Loucy (cell line): ENCODE results near the gene GMPR2.

ENCODE experiments used
- H2AFZ ChIP-seq: fragments of 200-600 bp; sonication (generic); 2 replicates; pipeline ENCODE4 v1.6.0; 2016; ENCODE audit warnings: antibody characterized with exemption, mild to moderate bottlenecking, low read length, moderate library complexity
- H3F3A ChIP-seq: fragments of 200-600 bp; 2 replicates; pipeline ENCODE4 v1.6.0; 2016; ENCODE audit warnings: antibody characterized with exemption, low read depth, mild to moderate bottlenecking
- H3K27me3 ChIP-seq: fragments of 200-600 bp; sonication (generic); 2 replicates; pipeline ENCODE4 v1.6.1; 2014; ENCODE audit warnings: low read length, mild to moderate bottlenecking; ENCODE audit not compliant: insufficient read depth, poor library complexity, severe bottlenecking
- H3K36me3 ChIP-seq: fragments of 200-600 bp; sonication (generic); 2 replicates; pipeline ENCODE4 v1.6.1; 2016; ENCODE audit warnings: low read length; ENCODE audit not compliant: insufficient read depth
- H3K4me1 ChIP-seq: fragments of 200-600 bp; sonication (generic); 2 replicates; pipeline ENCODE4 v1.5.1; 2014; ENCODE audit warnings: low read length, mild to moderate bottlenecking; ENCODE audit not compliant: insufficient read depth, poor library complexity, severe bottlenecking
- H3K4me2 ChIP-seq: fragments of 200-600 bp; sonication (generic); 2 replicates; pipeline ENCODE4 v1.6.0; 2014; ENCODE audit warnings: antibody characterized with exemption, low read length, low read depth, mild to moderate bottlenecking; ENCODE audit not compliant: poor library complexity, severe bottlenecking
- H3K4me3 ChIP-seq: fragments of 200-600 bp; sonication (generic); 2 replicates; pipeline ENCODE4 v1.5.1; 2014; ENCODE audit warnings: low read length, mild to moderate bottlenecking, mixed read lengths; ENCODE audit not compliant: poor library complexity, severe bottlenecking
- H3K79me2 ChIP-seq: fragments of 200-600 bp; sonication (generic); 2 replicates; pipeline ENCODE4 v1.6.1; 2014; ENCODE audit warnings: low read length; ENCODE audit not compliant: insufficient read depth
- H3K9ac ChIP-seq: fragments of 200-600 bp; sonication (generic); 2 replicates; pipeline ENCODE4 v1.6.0; 2014; ENCODE audit warnings: mild to moderate bottlenecking, low read depth, low read length, moderate library complexity; ENCODE audit not compliant: poor library complexity, severe bottlenecking
- H3K9me2 ChIP-seq: fragments of 200-600 bp; sonication (generic); replicated peaks from 2 replicates; pipeline ENCODE4 v1.6.1; 2016; ENCODE audit warnings: low read depth, low read length, mixed read lengths
- H3K9me3 ChIP-seq: fragments of 200-600 bp; sonication (generic); 2 replicates; pipeline ENCODE4 v1.6.1; 2014; ENCODE audit warnings: mild to moderate bottlenecking, antibody characterized with exemption, low read length, low read depth; ENCODE audit not compliant: insufficient read depth
- H4K20me1 ChIP-seq: fragments of 200-600 bp; sonication (generic); 2 replicates; pipeline ENCODE4 v1.6.0; 2014; ENCODE audit warnings: antibody characterized with exemption, low read length, mild to moderate bottlenecking; ENCODE audit not compliant: insufficient read depth, poor library complexity, severe bottlenecking
- EZH2phosphoT487 ChIP-seq: fragments of 200-600 bp; IDR thresholded peaks from 2 replicates; pipeline ENCODE4 v1.6.1; 2018; ENCODE audit warnings: antibody characterized with exemption, mild to moderate bottlenecking, moderate library complexity, borderline replicate concordance
- TF ChIP-seq, protein P1 (sequence below): fragments of 200-600 bp; sonication (generic); conservative IDR thresholded peaks from 2 replicates; pipeline ENCODE4 v1.5.1; 2014; ENCODE audit warnings: mild to moderate bottlenecking, antibody characterized with exemption, low read length

GMPR2 gene

GRCh38 chr14:24277071-24277470 lies 44.3 kb downstream of the GMPR2 start:
- peaks cover 26% of the 10 kb centered on the region for H3K4me1 ChIP-seq
- H3K36me3 ChIP-seq, result no peaks in the 10 kb centered on the region
- H3K4me3 ChIP-seq, result no peak overlapping the region
- H3K79me2 ChIP-seq, result peaks cover 5% of the 10 kb centered on the region; the same call in 1 of the 2 replicates
- H3F3A ChIP-seq, result no peaks in the 10 kb centered on the region
- H3K27me3 ChIP-seq, result no peaks in the 10 kb centered on the region
- H3K9me3 ChIP-seq, result no peaks in the 10 kb centered on the region
- H4K20me1 ChIP-seq, result no peaks in the 10 kb centered on the region
- no peak overlapping the region for H3K4me2 ChIP-seq
- TF ChIP-seq, protein P1, sequence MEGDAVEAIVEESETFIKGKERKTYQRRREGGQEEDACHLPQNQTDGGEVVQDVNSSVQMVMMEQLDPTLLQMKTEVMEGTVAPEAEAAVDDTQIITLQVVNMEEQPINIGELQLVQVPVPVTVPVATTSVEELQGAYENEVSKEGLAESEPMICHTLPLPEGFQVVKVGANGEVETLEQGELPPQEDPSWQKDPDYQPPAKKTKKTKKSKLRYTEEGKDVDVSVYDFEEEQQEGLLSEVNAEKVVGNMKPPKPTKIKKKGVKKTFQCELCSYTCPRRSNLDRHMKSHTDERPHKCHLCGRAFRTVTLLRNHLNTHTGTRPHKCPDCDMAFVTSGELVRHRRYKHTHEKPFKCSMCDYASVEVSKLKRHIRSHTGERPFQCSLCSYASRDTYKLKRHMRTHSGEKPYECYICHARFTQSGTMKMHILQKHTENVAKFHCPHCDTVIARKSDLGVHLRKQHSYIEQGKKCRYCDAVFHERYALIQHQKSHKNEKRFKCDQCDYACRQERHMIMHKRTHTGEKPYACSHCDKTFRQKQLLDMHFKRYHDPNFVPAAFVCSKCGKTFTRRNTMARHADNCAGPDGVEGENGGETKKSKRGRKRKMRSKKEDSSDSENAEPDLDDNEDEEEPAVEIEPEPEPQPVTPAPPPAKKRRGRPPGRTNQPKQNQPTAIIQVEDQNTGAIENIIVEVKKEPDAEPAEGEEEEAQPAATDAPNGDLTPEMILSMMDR, result no peak
- no peak for TF ChIP-seq EZH2phosphoT487
- H2AFZ ChIP-seq, result no peak overlapping the region
- H3K9ac ChIP-seq, result no peak overlapping the region
- no peaks in the 10 kb centered on the region for H3K9me2 ChIP-seq

- Histone ChIP-seq H3K9me2 (no peaks in the 10 kb centered on the region), H4K20me1 (no peaks in the 10 kb centered on the region), H3K36me3 (no peaks in the 10 kb centered on the region), H3F3A (no peaks in the 10 kb centered on the region), H3K27me3 (no peaks in the 10 kb centered on the region), H3K9me3 (no peaks in the 10 kb centered on the region), H3K4me2 (peak overlapping the region; percentile 36), H3K4me1 (peaks cover 24% of the 10 kb centered on the region), H3K4me3 (no peak overlapping the region), H2AFZ (no peak overlapping the region), H3K9ac (no peak overlapping the region), H3K79me2 (no peaks in the 10 kb centered on the region)
- no peak for TF ChIP-seq EZH2phosphoT487
- TF ChIP-seq, protein P1, result no peak
Observed at GRCh38 chr14:24277606-24278321, 45.0 kb downstream of the GMPR2 start.

- Histone ChIP-seq H3K9ac (no peak overlapping the region), H3K27me3 (no peaks in the 10 kb centered on the region), H3K4me2 (peak overlapping the region; percentile 36), H3K9me2 (no peaks in the 10 kb centered on the region), H3K4me1 (peaks cover 24% of the 10 kb centered on the region), H3K9me3 (no peaks in the 10 kb centered on the region), H3K79me2 (no peaks in the 10 kb centered on the region), H3F3A (no peaks in the 10 kb centered on the region), H4K20me1 (no peaks in the 10 kb centered on the region), H3K4me3 (no peak overlapping the region), H3K36me3 (no peaks in the 10 kb centered on the region), H2AFZ (no peak overlapping the region)
- TF ChIP-seq, protein P1, result no peak
- TF ChIP-seq EZH2phosphoT487, result no peak
Observed at GRCh38 chr14:24278424-24278823, 45.7 kb downstream of the GMPR2 start.
